ENCODE measurements around the gene MRPL48. TPM values are rescaled to one million over a fixed set of nuclear protein-coding genes. Genes with fewer than 3 reads are reported as not detected.

MRPL48 gene
- total and polyA plus RNA-seq, 2 of the 8 experiments (the other 6 are each of a cell fraction or from before 2014, with no cell fraction given), result 34.9 to 59.9 TPM

- H3K9ac ChIP-seq (replicated peaks in 1 of 4; ENCODE audit: extremely low read depth in 1 of 4, low read depth in 3 of 4, low read length in 3 of 4), result no peak overlapping the region
- H3K4ac ChIP-seq (replicated peaks; ENCODE audit: insufficient read length, low read depth, low read length), result no peak overlapping the region
- H3K23ac ChIP-seq (ENCODE audit: insufficient read length), result no peak overlapping the region
- H3K27ac ChIP-seq (ENCODE audit: low read depth, low read length), result no peak overlapping the region
- H2BK120ac ChIP-seq (replicated peaks; ENCODE audit: low read depth, low read length), result no peak overlapping the region
- H3K9me3 ChIP-seq (ENCODE audit: insufficient read depth in 2 of 2, low read depth in 1 of 2, low read length in 1 of 2), result no peaks in the 10 kb centered on the region
- no peak overlapping the region for H4K91ac ChIP-seq (replicated peaks; ENCODE audit: insufficient read length, low read length)
- H3K56ac ChIP-seq (replicated peaks; ENCODE audit: insufficient read length, low read depth, low read length), result no peak overlapping the region
- no peaks in the 10 kb centered on the region for H3K79me2 ChIP-seq (ENCODE audit: control insufficient read depth in 1 of 2, insufficient read depth in 2 of 2, low read length in 2 of 2)
- no peak overlapping the region for H2AFZ ChIP-seq (ENCODE audit: low read length)
- no peak for DNase-seq (ENCODE audit: low read depth in 1 of 2, low spot score in 2 of 2)
- H3K4me3 ChIP-seq (ENCODE audit: extremely low read depth in 1 of 4, insufficient read depth in 2 of 4, low read depth in 3 of 4, low read length in 4 of 4), result no peak overlapping the region
- H2BK5ac ChIP-seq (ENCODE audit: low read depth, low read length), result no peak overlapping the region
- FAIRE-seq, result peak; percentile 24
- no peaks in the 10 kb centered on the region for H4K20me1 ChIP-seq (replicated peaks in 1 of 2; ENCODE audit: control insufficient read depth in 1 of 2, insufficient read depth in 2 of 2, low read length in 2 of 2)
- peaks cover 0 to 5% (median under 1%) of the 10 kb centered on the region in 4 experiments; a peak in 2 of 8 replicates for H3K36me3 ChIP-seq (ENCODE audit: control insufficient read depth in 2 of 4, insufficient read depth in 4 of 4, low read length in 3 of 4)
- H3K79me1 ChIP-seq (ENCODE audit: low read depth, low read length), result no peaks in the 10 kb centered on the region
- no peak overlapping the region for H3K18ac ChIP-seq (ENCODE audit: extremely low read depth, low read length)
- H3K23me2 ChIP-seq (ENCODE audit: low read depth, low read length), result no peaks in the 10 kb centered on the region; the same call in 1 of the 2 replicates
- H3K14ac ChIP-seq (ENCODE audit: insufficient read length), result no peak overlapping the region
- WGBS, 2 experiments (ENCODE audit: extremely low coverage in 1 of 2, insufficient coverage in 1 of 2, insufficient read length in 1 of 2, insufficient replicate concordance in 2 of 2, low coverage in 1 of 2, low lambda C conversion rate in 2 of 2, missing lambda C conversion rate in 1 of 2), result 86% methylated on average over 4 of the region's 4 CpGs; no CpG with 5 or more reads in 1 of the 2 experiments
- no peak overlapping the region for H2AK5ac ChIP-seq (ENCODE audit: low read depth, low read length)
- no peak overlapping the region for H2BK12ac ChIP-seq (ENCODE audit: low read depth, low read length)
- H2BK15ac ChIP-seq (ENCODE audit: low read length), result no peak overlapping the region
- ChIA-PET POLR2A (ENCODE audit: partially characterized antibody) (interaction anchor here (0.5 to 1.1 kb wide), 2 partner anchors 100 to 128 kb away, joined by 3 to 4 read pairs; no protein-coding TSS in a partner anchor), CTCF (ENCODE audit: partially characterized antibody) (interaction anchor here (0.8 to 3.3 kb wide), 14 partner anchors 9 to 176 kb away, joined by 3 to 11 read pairs (median 4); no protein-coding TSS in a partner anchor)
- H2BK20ac ChIP-seq (ENCODE audit: low read length), result no peak overlapping the region
- H4K5ac ChIP-seq (ENCODE audit: insufficient read length, low read depth, low read length), result no peak overlapping the region
- no peak overlapping the region for H3K4me2 ChIP-seq (ENCODE audit: insufficient read depth in 1 of 2, low read depth in 2 of 2, low read length in 2 of 2)
- no peaks in the 10 kb centered on the region for H3K27me3 ChIP-seq (replicated peaks in 1 of 4; ENCODE audit: control insufficient read depth in 3 of 4, extremely low read depth in 1 of 4, insufficient read depth in 3 of 4, low read length in 3 of 4)
- H3K4me1 ChIP-seq (replicated peaks in 1 of 4; ENCODE audit: control insufficient read depth in 3 of 4, insufficient read depth in 4 of 4, low read length in 3 of 4), result no peaks in the 10 kb centered on the region
- no peak overlapping the region for H4K8ac ChIP-seq (ENCODE audit: extremely low read depth, insufficient read depth, low read length)
- no peak for TF ChIP-seq SP2 (IDR thresholded peaks at IDR 0.05; ENCODE audit: low read length)
- no peak for TF ChIP-seq E2F6 (IDR thresholded peaks at IDR 0.05)
- no peak for TF ChIP-seq GTF2F1 (IDR thresholded peaks at IDR 0.05; ENCODE audit: borderline replicate concordance, low read depth, low read length)
- peak in 1 of 2 experiments; percentile 40; a peak in 1 of 4 replicates for TF ChIP-seq RAD21 (IDR thresholded peaks at IDR 0.05 in 1 of 2, conservative IDR thresholded peaks at IDR 0.05 in 1 of 2; ENCODE audit: low read depth in 2 of 2, low read length in 2 of 2)
- TF ChIP-seq KDM4A (IDR thresholded peaks at IDR 0.05; ENCODE audit: low read depth, low read length, severe bottlenecking), result no peak
- TF ChIP-seq SAP30 (IDR thresholded peaks at IDR 0.05; ENCODE audit: insufficient read depth, insufficient replicate concordance, low read length), result no peak
- no peak for TF ChIP-seq JUND (IDR thresholded peaks at IDR 0.05; ENCODE audit: low read length)
- no peak for TF ChIP-seq TAF1 (IDR thresholded peaks at IDR 0.05; ENCODE audit: low read depth, low read length)
- TF ChIP-seq BRCA1 (IDR thresholded peaks at IDR 0.05; ENCODE audit: low read depth, low read length), result no peak
- TF ChIP-seq, protein P1, sequence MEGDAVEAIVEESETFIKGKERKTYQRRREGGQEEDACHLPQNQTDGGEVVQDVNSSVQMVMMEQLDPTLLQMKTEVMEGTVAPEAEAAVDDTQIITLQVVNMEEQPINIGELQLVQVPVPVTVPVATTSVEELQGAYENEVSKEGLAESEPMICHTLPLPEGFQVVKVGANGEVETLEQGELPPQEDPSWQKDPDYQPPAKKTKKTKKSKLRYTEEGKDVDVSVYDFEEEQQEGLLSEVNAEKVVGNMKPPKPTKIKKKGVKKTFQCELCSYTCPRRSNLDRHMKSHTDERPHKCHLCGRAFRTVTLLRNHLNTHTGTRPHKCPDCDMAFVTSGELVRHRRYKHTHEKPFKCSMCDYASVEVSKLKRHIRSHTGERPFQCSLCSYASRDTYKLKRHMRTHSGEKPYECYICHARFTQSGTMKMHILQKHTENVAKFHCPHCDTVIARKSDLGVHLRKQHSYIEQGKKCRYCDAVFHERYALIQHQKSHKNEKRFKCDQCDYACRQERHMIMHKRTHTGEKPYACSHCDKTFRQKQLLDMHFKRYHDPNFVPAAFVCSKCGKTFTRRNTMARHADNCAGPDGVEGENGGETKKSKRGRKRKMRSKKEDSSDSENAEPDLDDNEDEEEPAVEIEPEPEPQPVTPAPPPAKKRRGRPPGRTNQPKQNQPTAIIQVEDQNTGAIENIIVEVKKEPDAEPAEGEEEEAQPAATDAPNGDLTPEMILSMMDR (IDR thresholded peaks at IDR 0.05; ENCODE audit: control extremely low read depth in 1 of 3, insufficient read depth in 1 of 3, low read depth in 1 of 3, low read length in 3 of 3), result peak; percentile 20 to 37 (median 28)
Measured at GRCh38 chr11:73907191-73907590, 119.5 kb downstream of the MRPL48 start.
